ENCODE data around the gene SLC35F3. TPM values are rescaled to one million over a fixed set of nuclear protein-coding genes. Genes with fewer than 3 reads are reported as not detected.

Gene SLC35F3
- polyA plus RNA-seq, 1 donor (not counting 4 experiments of a cell fraction or from before 2014, with no cell fraction given), result 13.8 TPM

DNA sequence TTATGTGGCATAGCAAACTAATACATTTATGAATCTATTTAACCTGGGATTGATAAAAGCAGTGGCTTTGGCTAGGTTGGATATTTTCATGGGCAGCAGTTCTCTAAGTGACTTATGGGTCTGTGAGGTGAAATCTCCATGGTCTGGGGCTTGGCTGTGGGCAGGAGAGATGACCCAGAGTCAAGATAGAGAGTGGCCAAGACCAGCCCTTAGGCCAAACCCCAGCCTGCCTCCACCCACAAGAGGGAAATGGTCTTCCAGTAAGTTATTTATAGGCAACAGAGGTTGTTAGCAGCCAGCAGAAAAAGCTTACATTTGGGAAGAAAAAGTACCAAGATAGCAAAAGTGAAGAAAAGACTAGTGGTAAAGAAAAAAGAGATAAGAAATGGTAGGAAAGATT is 61.4 kb downstream of the SLC35F3 start:
- Histone ChIP-seq H3K4me2 (ENCODE audit: control insufficient read depth, extremely low read depth, insufficient read depth, low read depth, low read length) (no peak overlapping the region), H2AFZ (ENCODE audit: control insufficient read depth, low read length) (no peak overlapping the region), H3K36me3 (ENCODE audit: control insufficient read depth in 2 of 2, extremely low read depth in 1 of 2, insufficient read depth in 2 of 2, low read length in 2 of 2) (peaks cover 0 to 4% of the 10 kb centered on the region in 2 experiments), H3K4me1 (ENCODE audit: control insufficient read depth, extremely low read depth, insufficient read depth, low read length) (no peaks in the 10 kb centered on the region), H3K9ac (ENCODE audit: control insufficient read depth, extremely low read depth, insufficient read depth, low read length) (no peak overlapping the region), H3K9me3 (ENCODE audit: control insufficient read depth, low read depth, low read length) (peaks cover 4% of the 10 kb centered on the region), H4K20me1 (ENCODE audit: control insufficient read depth, extremely low read depth, insufficient read depth, low read length) (no peaks in the 10 kb centered on the region), H3K79me2 (ENCODE audit: control insufficient read depth, insufficient read depth, low read length) (peaks cover 2% of the 10 kb centered on the region), H3K27me3 (ENCODE audit: control insufficient read depth, extremely low read depth, insufficient read depth, low read length) (no peaks in the 10 kb centered on the region), H3K9me1 (ENCODE audit: control insufficient read depth, extremely low read depth, insufficient read depth, low read length) (no peaks in the 10 kb centered on the region), H3K4me3 (ENCODE audit: control insufficient read depth in 2 of 3, extremely low read depth in 1 of 3, insufficient read depth in 2 of 3, low read depth in 1 of 3, low read length in 3 of 3) (no peak overlapping the region), H3K27ac (ENCODE audit: control insufficient read depth, insufficient read depth, low read length) (no peak overlapping the region)
- DNase-seq (ENCODE audit: low read depth, low spot score) (no peak), FAIRE-seq (no peak)
- no peak for TF ChIP-seq EZH2 (IDR thresholded peaks at IDR 0.05; ENCODE audit: low read length)
- TF ChIP-seq, protein P1, sequence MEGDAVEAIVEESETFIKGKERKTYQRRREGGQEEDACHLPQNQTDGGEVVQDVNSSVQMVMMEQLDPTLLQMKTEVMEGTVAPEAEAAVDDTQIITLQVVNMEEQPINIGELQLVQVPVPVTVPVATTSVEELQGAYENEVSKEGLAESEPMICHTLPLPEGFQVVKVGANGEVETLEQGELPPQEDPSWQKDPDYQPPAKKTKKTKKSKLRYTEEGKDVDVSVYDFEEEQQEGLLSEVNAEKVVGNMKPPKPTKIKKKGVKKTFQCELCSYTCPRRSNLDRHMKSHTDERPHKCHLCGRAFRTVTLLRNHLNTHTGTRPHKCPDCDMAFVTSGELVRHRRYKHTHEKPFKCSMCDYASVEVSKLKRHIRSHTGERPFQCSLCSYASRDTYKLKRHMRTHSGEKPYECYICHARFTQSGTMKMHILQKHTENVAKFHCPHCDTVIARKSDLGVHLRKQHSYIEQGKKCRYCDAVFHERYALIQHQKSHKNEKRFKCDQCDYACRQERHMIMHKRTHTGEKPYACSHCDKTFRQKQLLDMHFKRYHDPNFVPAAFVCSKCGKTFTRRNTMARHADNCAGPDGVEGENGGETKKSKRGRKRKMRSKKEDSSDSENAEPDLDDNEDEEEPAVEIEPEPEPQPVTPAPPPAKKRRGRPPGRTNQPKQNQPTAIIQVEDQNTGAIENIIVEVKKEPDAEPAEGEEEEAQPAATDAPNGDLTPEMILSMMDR (optimal IDR thresholded peaks at IDR 0.05 in 1 of 3, IDR thresholded peaks at IDR 0.05 in 1 of 3, conservative IDR thresholded peaks at IDR 0.05 in 1 of 3; ENCODE audit: extremely low read depth in 1 of 3, insufficient read depth in 2 of 3, low read length in 3 of 3), result no peak
- dilution Hi-C loops (cut with MboI; ENCODE audit: extremely low pct_ligation_motif_present, low sequenced_read_pairs), result no loop called here

DNA sequence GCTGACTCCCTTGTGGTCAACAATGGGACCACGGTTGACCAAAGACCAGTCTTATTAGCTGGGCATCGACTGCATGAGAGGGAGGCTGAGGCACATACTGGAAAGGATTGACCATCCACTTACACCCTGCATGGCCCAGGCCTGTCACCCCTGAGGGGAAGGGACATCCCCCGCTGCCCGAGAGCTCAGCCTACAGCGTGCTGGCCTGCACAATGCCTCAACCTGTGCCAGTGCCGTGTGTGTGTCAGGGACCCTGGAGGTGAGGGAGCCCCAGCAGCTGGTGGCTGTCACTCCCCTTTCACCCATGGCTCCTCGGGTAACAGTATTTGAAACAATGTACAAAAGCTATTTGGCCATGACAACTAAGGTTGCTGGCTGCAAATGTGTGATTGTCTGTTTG is 67.3 kb downstream of the SLC35F3 start:
- H3K36me3 ChIP-seq (ENCODE audit: control insufficient read depth in 2 of 2, extremely low read depth in 1 of 2, insufficient read depth in 2 of 2, low read length in 2 of 2), result no peaks in the 10 kb centered on the region
- no peaks in the 10 kb centered on the region for H3K4me1 ChIP-seq (ENCODE audit: control insufficient read depth, extremely low read depth, insufficient read depth, low read length)
- no peaks in the 10 kb centered on the region for H3K9me1 ChIP-seq (ENCODE audit: control insufficient read depth, extremely low read depth, insufficient read depth, low read length)
- H4K20me1 ChIP-seq (ENCODE audit: control insufficient read depth, extremely low read depth, insufficient read depth, low read length), result no peaks in the 10 kb centered on the region
- no peak for DNase-seq (ENCODE audit: low read depth, low spot score)
- no peak overlapping the region for H3K4me2 ChIP-seq (ENCODE audit: control insufficient read depth, extremely low read depth, insufficient read depth, low read depth, low read length)
- TF ChIP-seq, protein P1 (optimal IDR thresholded peaks at IDR 0.05 in 1 of 3, IDR thresholded peaks at IDR 0.05 in 1 of 3, conservative IDR thresholded peaks at IDR 0.05 in 1 of 3; ENCODE audit: extremely low read depth in 1 of 3, insufficient read depth in 2 of 3, low read length in 3 of 3), result no peak
- TF ChIP-seq EZH2 (IDR thresholded peaks at IDR 0.05; ENCODE audit: low read length), result no peak
- dilution Hi-C loops (cut with MboI; ENCODE audit: extremely low pct_ligation_motif_present, low sequenced_read_pairs), result no loop called here
- no peak for FAIRE-seq
- no peaks in the 10 kb centered on the region for H3K79me2 ChIP-seq (ENCODE audit: control insufficient read depth, insufficient read depth, low read length)
- no peaks in the 10 kb centered on the region for H3K27me3 ChIP-seq (ENCODE audit: control insufficient read depth, extremely low read depth, insufficient read depth, low read length)
- no peaks in the 10 kb centered on the region for H3K9me3 ChIP-seq (ENCODE audit: control insufficient read depth, low read depth, low read length)
- no peak overlapping the region for H3K4me3 ChIP-seq (ENCODE audit: control insufficient read depth in 2 of 3, extremely low read depth in 1 of 3, insufficient read depth in 2 of 3, low read depth in 1 of 3, low read length in 3 of 3)
- H2AFZ ChIP-seq (ENCODE audit: control insufficient read depth, low read length), result no peak overlapping the region
- no peak overlapping the region for H3K9ac ChIP-seq (ENCODE audit: control insufficient read depth, extremely low read depth, insufficient read depth, low read length)
- H3K27ac ChIP-seq (ENCODE audit: control insufficient read depth, insufficient read depth, low read length), result no peak overlapping the region
